Skeletal muscle cell (primary cell): Measurements from ENCODE around the gene PALD1.

ENCODE experiments used
- DNase-seq: peaks from one replicate; pipeline ENCODE4 v3.0.0-alpha.2; 2010; ENCODE audit warnings: low read depth
- H3K4me3 ChIP-seq: 2 replicates; pipeline ENCODE4 v1.5.1; 2011; ENCODE audit warnings: low read depth, mild to moderate bottlenecking, control low read depth, low read length, moderate library complexity

The PALD1 gene

GRCh38 chr10:70615784-70616522 lies 137.4 kb downstream of the PALD1 start:
- DNase-seq, result no peak
- no peak overlapping the region for H3K4me3 ChIP-seq

- DNase-seq, result no peak
- H3K4me3 ChIP-seq, result no peak overlapping the region
These were observed 138.2 kb downstream of the PALD1 start for GRCh38 chr10:70616761-70617160.
